GM12878 (cell line): ENCODE data around the gene BIRC6. TPM values are rescaled to one million over a fixed set of nuclear protein-coding genes. Genes with fewer than 3 reads are reported as not detected.
"Not testable (repeated sequence)": the region's sequence is repeated elsewhere in the genome, so short reads cannot be mapped to it uniquely, and the experiment has no call there.

ENCODE experiments used
- ATAC-seq: fragments of 200-7000 bp; cut with Tn5 transposase; 3 replicates; pipeline ENCODE4 v1.9.1; 2020; ENCODE audit warnings: mild to moderate bottlenecking, moderate library complexity
- BruUV-seq: library from RNA; stranded (reverse); fragments of 400-500 nt; replicated peaks from 2 replicates; lab custom pipeline; 2021; lab: Mats Ljungman, UMichigan
- CTCF ChIA-PET: fragments of 300-600 bp; sonication (Branson Sonifier 250); formaldehyde crosslinking; extraction: SDS; loops from one replicate; lab custom pipeline; 2021; ENCODE audit warnings: inconsistent platforms; lab: Yijun Ruan, JAX
- POLR2A ChIA-PET: fragments of 350-600 bp; formaldehyde crosslinking; extraction: SDS; loops from one replicate; lab custom pipeline; 2021; ENCODE audit warnings: inconsistent platforms; lab: Charles Lee
- RAD21 ChIA-PET: fragments of 300-600 bp; sonication (Branson Sonifier 250); formaldehyde crosslinking; loops from one replicate; lab custom pipeline; 2023; ENCODE audit warnings: antibody characterized with exemption; ENCODE audit not compliant: unreplicated experiment; lab: Charles Lee
- SMC1A ChIA-PET: fragments of 300-600 bp; sonication (Branson Sonifier 250); formaldehyde crosslinking; loops from one replicate; lab custom pipeline; 2023; ENCODE audit not compliant: unreplicated experiment, uncharacterized antibody; lab: Charles Lee
- DNase-seq: peaks from one replicate; pipeline ENCODE4 v3.0.0-alpha.2; 2011; ENCODE audit warnings: low read depth, low spot score
- FAIRE-seq: peaks from 3 replicates; lab custom pipeline; 2011; peaks lifted over from hg19 to GRCh38; lab: Jason Lieb, UNC
- H2AFZ ChIP-seq: 2 replicates; pipeline ENCODE4 v1.6.0; 2011; ENCODE audit warnings: low read depth, low read length, control low read depth; ENCODE audit not compliant: control insufficient read depth
- H3K27ac ChIP-seq: 2 replicates; pipeline ENCODE4 v1.5.1; 2011; ENCODE audit warnings: control low read depth; ENCODE audit not compliant: control insufficient read depth, insufficient read depth
- H3K27me3 ChIP-seq, 2 experiments: replicated peaks in 1 of 2; 2 replicates each; pipeline versions ENCODE4 v1.6.0 to v1.6.1; 2011; ENCODE audit warnings: low read length in 1 of 2; ENCODE audit not compliant: control insufficient read depth in 2 of 2, insufficient read depth in 2 of 2
- H3K36me3 ChIP-seq, 2 experiments: 2 replicates each; pipeline ENCODE4 v1.5.1; 2011; ENCODE audit warnings: low read length in 1 of 2; ENCODE audit not compliant: control insufficient read depth in 2 of 2, insufficient read depth in 2 of 2
- H3K4me1 ChIP-seq: 2 replicates; pipeline ENCODE4 v1.6.1; 2011; ENCODE audit warnings: mild to moderate bottlenecking, low read length, moderate library complexity, mixed read lengths; ENCODE audit not compliant: control insufficient read depth, insufficient read depth
- H3K4me2 ChIP-seq: 2 replicates; pipeline ENCODE4 v1.6.0; 2011; ENCODE audit warnings: control low read depth; ENCODE audit not compliant: control insufficient read depth, insufficient read depth
- H3K4me3 ChIP-seq: fragments of 200-600 bp; sonication (generic); 2 replicates; pipeline ENCODE4 v1.5.1; 2016
- H3K79me2 ChIP-seq: 2 replicates; pipeline ENCODE4 v1.6.0; 2011; ENCODE audit warnings: low read length; ENCODE audit not compliant: control insufficient read depth, insufficient read depth
- H3K9ac ChIP-seq: 2 replicates; pipeline ENCODE4 v1.8.0; 2011; ENCODE audit warnings: low read length, control low read depth, mixed read lengths; ENCODE audit not compliant: control insufficient read depth, insufficient read depth
- H3K9me3 ChIP-seq: replicated peaks from 3 replicates; pipeline ENCODE4 v1.5.1; 2011; ENCODE audit warnings: mild to moderate bottlenecking, low read length; ENCODE audit not compliant: control insufficient read depth, insufficient read depth
- H4K20me1 ChIP-seq: 2 replicates; pipeline ENCODE4 v1.6.0; 2011; ENCODE audit not compliant: control insufficient read depth, insufficient read depth
- ASH2L ChIP-seq: fragments of 300-600, 200-600 bp; sonication (generic); IDR thresholded peaks from 2 replicates; pipeline ENCODE4 v1.6.1; 2017; ENCODE audit warnings: low read depth, mild to moderate bottlenecking, borderline replicate concordance
- ATF2 ChIP-seq: IDR thresholded peaks from 2 replicates; pipeline ENCODE4 v1.6.1; 2012; ENCODE audit warnings: low read length, inconsistent platforms
- EED ChIP-seq: sonication (generic); IDR thresholded peaks from 2 replicates; pipeline ENCODE4 v1.6.1; 2016; ENCODE audit warnings: antibody characterized with exemption, low read depth
- ELK1 ChIP-seq: IDR thresholded peaks from 2 replicates; pipeline ENCODE4 v1.6.1; 2012; ENCODE audit warnings: low read depth, low read length, improper control_type of control experiment
- FOXM1 ChIP-seq: IDR thresholded peaks from 2 replicates; pipeline ENCODE4 v1.6.1; 2012; ENCODE audit warnings: low read depth, mild to moderate bottlenecking, inconsistent platforms, low read length, moderate library complexity
- IRF4 ChIP-seq: IDR thresholded peaks from 2 replicates; pipeline ENCODE4 v1.6.1; 2011; ENCODE audit warnings: low read depth, low read length
- JUNB ChIP-seq: IDR thresholded peaks from 2 replicates; pipeline ENCODE4 v1.6.1; 2016; ENCODE audit warnings: antibody characterized with exemption, mild to moderate bottlenecking
- POLR2A ChIP-seq: IDR thresholded peaks from 2 replicates; pipeline ENCODE4 v1.6.1; 2011; ENCODE audit warnings: low read depth, mild to moderate bottlenecking, low read length
- RUNX3 ChIP-seq: IDR thresholded peaks from 2 replicates; pipeline ENCODE4 v1.6.1; 2012; ENCODE audit warnings: low read length, inconsistent platforms
- SMAD1 ChIP-seq: fragments of 450-650 bp; IDR thresholded peaks from 2 replicates; pipeline ENCODE4 v1.6.1; 2018; ENCODE audit warnings: mild to moderate bottlenecking, low read depth; ENCODE audit not compliant: partially characterized antibody
- TAF1 ChIP-seq: IDR thresholded peaks from 2 replicates; pipeline ENCODE4 v1.6.1; 2011; ENCODE audit warnings: mild to moderate bottlenecking, low read depth, low read length, borderline replicate concordance
- ZNF217 ChIP-seq: fragments of 450-650 bp; IDR thresholded peaks from 2 replicates; pipeline ENCODE4 v1.6.1; 2017; ENCODE audit warnings: antibody characterized with exemption, mild to moderate bottlenecking
- WGBS: methylation state at CpG from one replicate; pipeline ENCODE4 v1.1.6; 2016; ENCODE audit warnings: low lambda C conversion rate; ENCODE audit not compliant: insufficient replicate concordance, insufficient coverage; ENCODE audit errors: missing lambda C conversion rate; 5-methylcytosine and 5-hydroxymethylcytosine counted together
- in situ Hi-C: fragments of 300-500 bp; cut with MboI; formaldehyde crosslinking; loops from 9 replicates; pipeline ENCODE4 v1.14.3; 2018; ENCODE audit warnings: mixed read lengths
- intact Hi-C: fragments of 100-400 bp; cut with micrococcal nuclease; formaldehyde crosslinking; loops from one replicate; pipeline ENCODE4 v1.14.2; 2022; ENCODE audit not compliant: unreplicated experiment
- polyA plus RNA-seq, 11 experiments: library from polyadenylated mRNA; depleted of rRNA in 4 of 11; unstranded in 6 of 11; stranded (reverse) in 5 of 11; fragments of >200 nt; fragmentation: Nextera tagmentation in 4 of 11; fragmentation: Illumina TruSeq in 1 of 11; extraction: Ambion mirVana in 4 of 11; extraction: Trizol in 1 of 11; gene quantifications; 1 replicate in 1 of 11; 2 replicates in 10 of 11; pipeline versions ENCODE4 v1.2.1 to v1.2.3, GENCODE V29; 2011 to 2016; ENCODE audit warnings: inconsistent platforms in 2 of 11, missing spikeins in 2 of 11, low read depth in 1 of 11
- total RNA-seq, 4 experiments: library from RNA; depleted of rRNA in 3 of 4; stranded (reverse); fragments of >200 nt in 3 of 4; fragmentation: Illumina TruSeq in 1 of 4; extraction: Trizol in 1 of 4; gene quantifications; 2 replicates each; pipeline versions ENCODE4 v1.2.1 to v1.2.3, GENCODE V29; 2013 to 2021

BIRC6 gene
- total and polyA plus RNA-seq, 10 of the 15 experiments (the other 5 are each of a cell fraction or from before 2014, with no cell fraction given) = 18.8 to 118 (median 55.0) TPM

DNA sequence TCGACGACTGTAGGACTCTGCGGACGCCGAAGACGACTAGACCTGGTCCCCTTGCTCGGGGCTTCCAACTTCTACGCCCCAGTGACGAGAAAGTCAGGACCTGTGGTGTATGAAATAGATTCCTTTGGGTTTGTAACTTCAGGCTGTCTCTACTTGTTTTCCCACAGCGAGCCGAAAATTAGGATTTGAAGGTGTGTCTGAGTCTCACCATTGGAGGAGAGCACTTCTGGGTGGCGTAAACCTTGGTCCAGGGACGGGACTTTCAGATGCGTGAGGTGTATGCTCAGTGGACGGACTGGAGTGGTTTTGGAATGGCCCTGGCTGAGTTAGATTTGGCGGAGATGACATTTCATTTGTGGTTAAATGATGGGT, 1.3 kb downstream of the BIRC6 start (continued):
- TF ChIP-seq TAF1 (no peak), ASH2L (no peak), ZNF217 (no peak), ELK1 (0 out of 2 replicates have a peak, but pooled peaks have one; percentile 29)
- TF ChIP-seq, all 136 proteins: peak for 7

DNA sequence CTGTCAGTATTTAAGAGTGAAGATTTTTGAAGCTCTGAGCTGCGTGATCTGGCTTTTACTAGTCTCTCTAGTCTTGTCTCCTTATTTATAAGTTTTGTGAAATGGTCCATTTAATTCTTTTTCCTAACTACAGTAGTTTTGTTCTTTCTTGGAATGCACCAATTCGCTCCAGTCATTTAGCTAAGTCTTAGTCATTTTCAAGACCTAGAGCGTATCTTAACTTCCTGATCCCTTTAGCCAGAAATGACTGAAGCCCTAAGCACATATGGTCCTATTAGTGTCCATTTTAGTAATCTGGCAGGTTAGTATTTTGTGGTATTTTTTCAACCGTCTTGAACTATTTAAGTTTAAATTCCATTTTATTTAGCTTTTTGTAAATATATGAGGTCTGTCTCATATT, 3.6 kb downstream of the BIRC6 start:
- ChIA-PET SMC1A (interaction anchor here (0.9 to 1.5 kb wide), 6 partner anchors 9 to 111 kb away, joined by 3 to 5 read pairs (median 4); no protein-coding TSS in a partner anchor), RAD21 (interaction anchor here (1.1 kb wide), 1 partner anchor 298 kb away, joined by 3 read pairs; the partner anchor contains the start of gene SPAST), CTCF (interaction anchor here (0.8 to 1.2 kb wide), 3 partner anchors 9 to 70 kb away, joined by 3 to 4 read pairs (median 3); no protein-coding TSS in a partner anchor), POLR2A (interaction anchor here (0.6 to 1.4 kb wide), 2 partner anchors 8 to 15 kb away, joined by 3 to 6 read pairs; no protein-coding TSS in a partner anchor)
- WGBS = 0% methylated on average over 4 of the region's 4 CpGs
- TF ChIP-seq FOXM1 (0 out of 2 replicates have a peak, but pooled peaks have one; percentile 28), IRF4 (peak; percentile 30; the same call in 1 of the 2 replicates), SMAD1 (no peak), EED (peak; percentile 38; the same call in 1 of the 2 replicates), JUNB (peak; percentile 81), RUNX3 (peak; percentile 40; the same call in 1 of the 2 replicates), POLR2A (no peak), ATF2 (peak; percentile 23; the same call in 1 of the 2 replicates)
- BruUV-seq = no TSS peak
- Histone ChIP-seq H3K9ac (no peak overlapping the region; the same call in 1 of the 2 replicates), H3K4me3 (peak overlapping the region; percentile 40), H3K27me3 (no peaks in the 10 kb centered on the region), H2AFZ (no peak overlapping the region), H3K4me1 (peaks cover 4% of the 10 kb centered on the region), H3K27ac (no peak overlapping the region; the same call in 1 of the 2 replicates), H4K20me1 (no peaks in the 10 kb centered on the region; the same call in 1 of the 2 replicates), H3K79me2 (peaks cover 88% of the 10 kb centered on the region), H3K4me2 (peak overlapping the region; percentile 81), H3K9me3 (no peaks in the 10 kb centered on the region; the same call in 2 of the 3 replicates), H3K36me3 (no peaks in the 10 kb centered on the region)
- in situ Hi-C loops = no loop called here
- no peak for DNase-seq
- FAIRE-seq = no peak
- intact Hi-C loops = loop anchor here (10.0 kb wide), 1 partner anchor 1134 kb away; no protein-coding TSS in a partner anchor
- peak; percentile 9; the same call in 1 of the 3 replicates for ATAC-seq

GRCh38 chr2:32362997-32363396, 6.2 kb downstream of the BIRC6 start:
- H2AFZ ChIP-seq, H4K20me1 ChIP-seq, H3K4me1 ChIP-seq, H3K36me3 ChIP-seq, CTCF ChIA-PET, H3K27me3 ChIP-seq, in situ Hi-C loops, H3K9me3 ChIP-seq, DNase-seq, BruUV-seq, H3K9ac ChIP-seq, H3K27ac ChIP-seq, ATAC-seq, RAD21 ChIA-PET, FAIRE-seq: not testable (repeated sequence)
- intact Hi-C loops = loop anchor here (10.0 kb wide), 1 partner anchor 1132 kb away; no protein-coding TSS in a partner anchor
- Histone ChIP-seq H3K79me2 (peaks cover 98% of the 10 kb centered on the region), H3K4me2 (peak overlapping the region; percentile 27; the same call in 1 of the 2 replicates), H3K4me3 (peak overlapping the region; percentile 7; the same call in 1 of the 2 replicates)
- ChIA-PET POLR2A (interaction anchor here (1.3 kb wide), 1 partner anchor 11 kb away, joined by 3 read pairs; no protein-coding TSS in a partner anchor), SMC1A (interaction anchor here (1.5 kb wide), 1 partner anchor 24 kb away, joined by 3 read pairs; no protein-coding TSS in a partner anchor)
- WGBS = 69% methylated on average over 2 of the region's 2 CpGs
